Esophagus muscularis mucosa (tissue), 4 donors: ENCODE measurements around the gene TNRC6A. TPM values are rescaled to one million over a fixed set of nuclear protein-coding genes. Genes with fewer than 3 reads are reported as not detected.

Source experiments
- DNase-seq: peaks from one replicate; pipeline ENCODE4 v3.0.0-alpha.2; 2017; ENCODE audit errors: extremely low spot score
- H3K27ac ChIP-seq, 4 donors: fragments of 200-600 bp; sonication (generic); replicated peaks in 1 of 4; 1 replicate in 3 of 4; 2 replicates in 1 of 4; pipeline ENCODE4 v1.5.1; 2016 to 2019; ENCODE audit warnings: mild to moderate bottlenecking in 1 of 4
- H3K27me3 ChIP-seq, 4 donors: fragments of 200-600 bp; sonication (generic); one replicate each; pipeline versions ENCODE4 v1.5.1 to v1.6.0; 2016 to 2019
- H3K36me3 ChIP-seq, 4 donors: fragments of 200-600 bp; sonication (generic); one replicate each; pipeline ENCODE4 v1.5.1; 2016 to 2019
- H3K4me1 ChIP-seq, 4 donors: fragments of 200-600 bp; sonication (generic); one replicate each; pipeline ENCODE4 v1.5.1; 2016 to 2019
- H3K4me3 ChIP-seq, 4 donors: fragments of 200-600 bp; sonication (generic); 1 replicate in 2 of 4; 2 replicates in 2 of 4; pipeline ENCODE4 v1.5.1; 2016 to 2019; ENCODE audit warnings: mild to moderate bottlenecking in 4 of 4, moderate library complexity in 1 of 4
- H3K9me3 ChIP-seq, 4 donors: fragments of 200-600 bp; sonication (generic); 1 replicate in 3 of 4; 2 replicates in 1 of 4; pipeline ENCODE4 v1.5.1; 2016 to 2019
- EP300 ChIP-seq: sonication (generic); formaldehyde crosslinking; IDR thresholded peaks from one replicate; pipeline ENCODE4 v1.6.1; 2017; ENCODE audit warnings: antibody characterized with exemption
- POLR2A ChIP-seq: fragments of 450-650 bp; IDR thresholded peaks from one replicate; pipeline ENCODE4 v1.6.1; 2017; ENCODE audit warnings: antibody characterized with exemption, moderate library complexity, mild to moderate bottlenecking, low read depth
- POLR2AphosphoS5 ChIP-seq, 2 donors: sonication (generic); formaldehyde crosslinking; IDR thresholded peaks; one replicate each; pipeline ENCODE4 v1.6.1; 2017; ENCODE audit warnings: antibody characterized with exemption in 2 of 2
- WGBS: methylation state at CpG from one replicate; pipeline ENCODE4 v1.1.5; 2018; 5-methylcytosine and 5-hydroxymethylcytosine counted together
- intact Hi-C: fragments of 100-400 bp; cut with DNase I; formaldehyde crosslinking; loops from one replicate; pipeline ENCODE4 v1.15.1; 2023
- total RNA-seq, 4 donors: library from RNA; depleted of rRNA; stranded (reverse); fragments of >200 nt; gene quantifications; one replicate each; pipeline versions ENCODE4 v1.1.0 to v1.2.1, GENCODE V29; 2016
- TF ChIP-seq, protein P1 (sequence below), 3 experiments: fragments of 200-600 bp in 2 of 3; fragments of 450-650 bp in 1 of 3; sonication (generic) in 2 of 3; IDR thresholded peaks; one replicate each; pipeline ENCODE4 v1.5.1; 2017 to 2019; ENCODE audit warnings: antibody characterized with exemption in 3 of 3, mild to moderate bottlenecking in 2 of 3, moderate library complexity in 1 of 3

Gene TNRC6A
- total RNA-seq, 4 donors from 2014 or later = 44.1 to 50.7 (median 46.4) TPM

DNA sequence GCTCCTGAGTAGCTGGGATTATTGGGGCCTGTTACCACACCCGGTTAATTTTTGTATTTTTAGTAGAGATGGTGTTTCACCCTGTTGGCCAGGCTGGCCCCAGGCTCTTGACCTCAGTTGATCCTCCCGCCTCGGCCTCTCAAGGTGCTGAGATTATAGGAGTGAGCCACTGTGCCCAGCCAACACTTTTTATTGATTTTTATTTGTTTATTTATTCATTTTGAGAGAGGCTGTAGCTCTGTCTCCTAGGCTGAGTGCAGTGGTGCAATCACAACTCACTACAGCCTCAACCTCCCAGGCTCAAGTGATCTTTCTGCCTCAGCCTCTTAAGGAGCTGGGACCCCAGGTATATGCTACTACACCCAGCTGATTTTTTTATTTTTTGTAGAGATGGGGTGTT, 54.7 kb downstream of the TNRC6A start:
- intact Hi-C loops = no loop called here
- Histone ChIP-seq H3K27ac (no peak overlapping the region), H3K36me3 (peaks cover 22 to 77% (median 63%) of the 10 kb centered on the region in 4 donors)

DNA sequence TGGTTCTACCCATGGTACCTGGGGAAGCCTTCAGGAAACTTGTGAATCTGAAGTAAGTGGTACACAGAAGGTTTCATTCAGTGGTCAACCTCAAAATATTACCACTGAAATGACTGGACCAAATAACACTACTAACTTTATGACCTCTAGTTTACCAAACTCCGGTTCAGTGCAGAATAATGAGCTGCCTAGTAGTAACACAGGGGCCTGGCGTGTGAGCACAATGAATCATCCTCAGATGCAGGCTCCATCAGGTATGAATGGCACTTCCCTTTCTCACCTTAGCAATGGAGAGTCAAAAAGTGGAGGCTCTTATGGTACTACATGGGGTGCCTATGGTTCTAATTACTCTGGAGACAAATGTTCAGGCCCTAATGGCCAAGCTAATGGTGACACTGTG, 60.4 kb downstream of the TNRC6A start:
- H3K27me3 ChIP-seq = no peaks in the 10 kb centered on the region
- DNase-seq = no peak
- no peak overlapping the region for H3K4me3 ChIP-seq
- peaks cover 4 to 21% (median 18%) of the 10 kb centered on the region in 4 donors for H3K4me1 ChIP-seq
- peaks cover 39 to 79% (median 65%) of the 10 kb centered on the region in 4 donors for H3K36me3 ChIP-seq
- TF ChIP-seq POLR2AphosphoS5 (IDR thresholded peaks at IDR 0.05) (no peak), EP300 (no peak), POLR2A (no peak)
- TF ChIP-seq, protein P1, sequence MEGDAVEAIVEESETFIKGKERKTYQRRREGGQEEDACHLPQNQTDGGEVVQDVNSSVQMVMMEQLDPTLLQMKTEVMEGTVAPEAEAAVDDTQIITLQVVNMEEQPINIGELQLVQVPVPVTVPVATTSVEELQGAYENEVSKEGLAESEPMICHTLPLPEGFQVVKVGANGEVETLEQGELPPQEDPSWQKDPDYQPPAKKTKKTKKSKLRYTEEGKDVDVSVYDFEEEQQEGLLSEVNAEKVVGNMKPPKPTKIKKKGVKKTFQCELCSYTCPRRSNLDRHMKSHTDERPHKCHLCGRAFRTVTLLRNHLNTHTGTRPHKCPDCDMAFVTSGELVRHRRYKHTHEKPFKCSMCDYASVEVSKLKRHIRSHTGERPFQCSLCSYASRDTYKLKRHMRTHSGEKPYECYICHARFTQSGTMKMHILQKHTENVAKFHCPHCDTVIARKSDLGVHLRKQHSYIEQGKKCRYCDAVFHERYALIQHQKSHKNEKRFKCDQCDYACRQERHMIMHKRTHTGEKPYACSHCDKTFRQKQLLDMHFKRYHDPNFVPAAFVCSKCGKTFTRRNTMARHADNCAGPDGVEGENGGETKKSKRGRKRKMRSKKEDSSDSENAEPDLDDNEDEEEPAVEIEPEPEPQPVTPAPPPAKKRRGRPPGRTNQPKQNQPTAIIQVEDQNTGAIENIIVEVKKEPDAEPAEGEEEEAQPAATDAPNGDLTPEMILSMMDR (IDR thresholded peaks at IDR 0.05) = no peak
- 94% methylated on average over 2 of the region's 2 CpGs for WGBS
- H3K9me3 ChIP-seq = no peaks in the 10 kb centered on the region
- intact Hi-C loops = no loop called here
- no peak overlapping the region for H3K27ac ChIP-seq

More for the DNA sequence above, 54.7 kb downstream of the TNRC6A start:
- H3K9me3 ChIP-seq = no peaks in the 10 kb centered on the region
- H3K27me3 ChIP-seq = no peaks in the 10 kb centered on the region
- H3K4me1 ChIP-seq = peaks cover 4 to 25% (median 10%) of the 10 kb centered on the region in 4 donors
- H3K4me3 ChIP-seq = no peak overlapping the region
- TF ChIP-seq POLR2AphosphoS5 (IDR thresholded peaks at IDR 0.05) (no peak), EP300 (no peak), POLR2A (no peak)
- TF ChIP-seq, protein P1 (IDR thresholded peaks at IDR 0.05) = no peak
- no peak for DNase-seq
- 94% methylated on average over 3 of the region's 3 CpGs for WGBS

DNA sequence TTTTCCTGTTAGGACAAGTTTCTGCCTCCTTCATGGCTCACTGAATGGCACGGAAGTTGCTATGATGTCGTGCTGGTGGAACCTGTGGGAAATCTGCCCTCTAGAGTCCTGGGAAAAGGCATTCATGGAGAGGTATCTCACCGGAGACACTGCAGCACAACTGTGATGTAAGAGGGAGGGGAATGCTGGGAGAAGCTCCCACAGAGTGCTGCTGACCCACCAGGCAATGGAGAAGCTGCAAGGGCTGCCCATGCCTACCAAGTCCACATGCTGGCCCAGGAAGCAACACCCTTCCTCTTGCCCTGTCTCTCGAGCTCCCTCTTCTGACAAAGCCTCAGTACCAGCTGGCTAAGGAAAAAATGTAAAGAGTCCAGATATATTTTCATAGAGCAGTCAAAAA, 71.1 kb downstream of the TNRC6A start:
- Histone ChIP-seq H3K4me1 (no peaks in the 10 kb centered on the region), H3K27ac (no peak overlapping the region), H3K4me3 (no peak overlapping the region), H3K27me3 (no peaks in the 10 kb centered on the region), H3K36me3 (peaks cover 62 to 100% (median 94%) of the 10 kb centered on the region in 4 donors), H3K9me3 (no peaks in the 10 kb centered on the region)
- 72% methylated on average over 3 of the region's 4 CpGs for WGBS
- intact Hi-C loops = no loop called here
- DNase-seq = no peak
- TF ChIP-seq POLR2AphosphoS5 (IDR thresholded peaks at IDR 0.05) (no peak), EP300 (no peak), POLR2A (no peak)
- TF ChIP-seq, protein P1 (IDR thresholded peaks at IDR 0.05) = no peak

DNA sequence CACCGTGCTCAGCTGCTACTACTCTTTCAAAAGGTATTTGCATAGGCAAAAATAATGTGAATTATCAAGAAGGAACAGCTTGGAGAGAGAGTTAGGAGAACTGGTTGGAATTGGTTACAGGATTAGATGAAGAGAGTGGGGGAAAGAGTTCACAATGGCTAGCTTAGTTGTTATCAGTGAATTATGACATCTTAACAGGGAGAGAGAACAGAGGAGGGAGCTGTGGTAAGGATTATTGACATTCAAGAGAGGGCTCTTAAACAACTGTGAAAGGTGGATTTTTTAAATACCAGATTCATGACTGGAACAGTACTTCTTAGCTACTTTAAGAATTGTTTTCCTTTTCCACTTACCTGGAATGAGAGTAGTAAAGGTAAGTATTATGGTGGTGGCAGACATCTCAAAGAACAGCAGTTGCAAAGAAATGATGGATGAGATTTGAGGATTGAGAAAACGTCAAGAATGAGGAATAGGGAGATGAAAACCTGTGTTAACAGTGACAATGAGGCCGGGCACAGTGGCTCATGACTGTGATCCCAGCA, 72.4 kb downstream of the TNRC6A start:
- no peak for DNase-seq
- intact Hi-C loops = no loop called here
- peaks cover 74 to 100% (median 94%) of the 10 kb centered on the region in 4 donors for H3K36me3 ChIP-seq
- H3K4me1 ChIP-seq = no peaks in the 10 kb centered on the region
- no peak overlapping the region for H3K4me3 ChIP-seq
- WGBS = 88% methylated on average over 3 of the region's 3 CpGs
- H3K27me3 ChIP-seq = no peaks in the 10 kb centered on the region
- no peaks in the 10 kb centered on the region for H3K9me3 ChIP-seq
- TF ChIP-seq EP300 (no peak), POLR2AphosphoS5 (IDR thresholded peaks at IDR 0.05) (no peak), POLR2A (no peak)
- TF ChIP-seq, protein P1 (IDR thresholded peaks at IDR 0.05) = no peak
- H3K27ac ChIP-seq = no peak overlapping the region

DNA sequence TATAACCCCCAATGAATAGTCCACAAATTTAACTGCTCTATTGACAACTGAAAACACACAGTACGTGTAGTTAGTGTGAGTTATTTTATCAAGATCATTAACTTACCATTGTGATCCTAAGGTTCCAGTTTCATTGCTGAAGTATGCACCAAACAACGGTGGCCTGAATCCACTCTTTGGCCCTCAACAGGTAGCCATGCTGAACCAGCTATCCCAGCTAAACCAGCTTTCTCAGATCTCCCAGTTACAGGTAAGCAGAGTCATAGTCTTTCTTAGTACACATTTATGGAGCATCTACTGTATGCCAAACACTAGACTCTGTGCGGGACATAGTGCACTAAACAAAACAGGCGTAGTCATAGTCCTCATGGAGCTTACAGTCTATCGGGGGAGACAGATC, 76.0 kb downstream of the TNRC6A start:
- Histone ChIP-seq H3K27ac (no peak overlapping the region), H3K4me3 (no peak overlapping the region), H3K9me3 (no peaks in the 10 kb centered on the region), H3K4me1 (no peaks in the 10 kb centered on the region), H3K27me3 (no peaks in the 10 kb centered on the region), H3K36me3 (peaks cover 78 to 100% (median 97%) of the 10 kb centered on the region in 4 donors)
- no peak for TF ChIP-seq EP300
- no peak for TF ChIP-seq POLR2AphosphoS5 (IDR thresholded peaks at IDR 0.05)
- TF ChIP-seq POLR2A = no peak
- TF ChIP-seq, protein P1 (IDR thresholded peaks at IDR 0.05) = no peak
- WGBS = 88% methylated on average over 5 of the region's 5 CpGs
- intact Hi-C loops = no loop called here
- DNase-seq = no peak
